Fibroblast of lung (primary cell): ENCODE data around the gene ZNF423. TPM values are rescaled to one million over a fixed set of nuclear protein-coding genes. Genes with fewer than 3 reads are reported as not detected.

Source experiments
- DNase-seq, 2 donors: peaks; one replicate each; pipeline versions ENCODE4 v3.0.0 to v3.0.0-alpha.2; 2010; ENCODE audit warnings: low read depth in 2 of 2
- H2AFZ ChIP-seq: 2 replicates; pipeline ENCODE4 v1.5.1; 2012; ENCODE audit warnings: low read length, control low read depth, inconsistent platforms
- H3K27ac ChIP-seq: 2 replicates; pipeline ENCODE4 v1.5.1; 2011; ENCODE audit warnings: low read length, control low read depth; ENCODE audit not compliant: insufficient read depth
- H3K27me3 ChIP-seq: 2 replicates; pipeline ENCODE4 v1.5.1; 2011; ENCODE audit warnings: mild to moderate bottlenecking, low read length; ENCODE audit not compliant: control insufficient read depth, insufficient read depth
- H3K36me3 ChIP-seq: 2 replicates; pipeline ENCODE4 v1.5.1; 2011; ENCODE audit warnings: low read length; ENCODE audit not compliant: control insufficient read depth, insufficient read depth
- H3K4me1 ChIP-seq: 2 replicates; pipeline ENCODE4 v1.5.1; 2011; ENCODE audit warnings: low read length; ENCODE audit not compliant: control insufficient read depth, insufficient read depth; ENCODE audit errors: extremely low read depth
- H3K4me2 ChIP-seq: 2 replicates; pipeline ENCODE4 v1.5.1; 2011; ENCODE audit warnings: low read length, control low read depth; ENCODE audit not compliant: insufficient read depth; ENCODE audit errors: extremely low read depth
- H3K4me3 ChIP-seq, 4 experiments: fragments of 200-600 bp in 1 of 4; sonication (generic) in 1 of 4; replicated peaks in 1 of 4; 2 replicates each; pipeline ENCODE4 v1.5.1; 2011 to 2016; ENCODE audit warnings: low read length in 4 of 4, low read depth in 3 of 4, mild to moderate bottlenecking in 3 of 4, control low read depth in 2 of 4, inconsistent platforms in 1 of 4, mixed read lengths in 1 of 4; ENCODE audit not compliant: insufficient read depth in 1 of 4; ENCODE audit errors: control extremely low read depth in 1 of 4
- H3K79me2 ChIP-seq: 2 replicates; pipeline ENCODE4 v1.5.1; 2012; ENCODE audit warnings: mild to moderate bottlenecking, low read length, inconsistent platforms; ENCODE audit not compliant: control insufficient read depth, insufficient read depth
- H3K9ac ChIP-seq: 2 replicates; pipeline ENCODE4 v1.5.1; 2011; ENCODE audit warnings: mild to moderate bottlenecking, low read length, control low read depth; ENCODE audit not compliant: insufficient read depth
- H3K9me3 ChIP-seq: 2 replicates; pipeline ENCODE4 v1.5.1; 2012; ENCODE audit warnings: low read depth, low read length; ENCODE audit not compliant: control insufficient read depth, insufficient read depth
- H4K20me1 ChIP-seq: 2 replicates; pipeline ENCODE4 v1.5.1; 2011; ENCODE audit warnings: low read length; ENCODE audit not compliant: control insufficient read depth, insufficient read depth; ENCODE audit errors: extremely low read depth
- EZH2 ChIP-seq: IDR thresholded peaks from 2 replicates; pipeline ENCODE4 v1.5.1; 2012; ENCODE audit warnings: low read length, control low read depth, mild to moderate bottlenecking; ENCODE audit errors: missing control alignments
- polyA plus RNA-seq, 2 donors: library from polyadenylated mRNA; depleted of rRNA in 1 of 2; stranded (reverse) in 1 of 2; unstranded in 1 of 2; fragments of >200 nt; gene quantifications; 2 replicates each; pipeline ENCODE4 v1.2.1, GENCODE V29; 2011 to 2012; ENCODE audit warnings: missing spikeins in 1 of 2
- total RNA-seq: library from RNA; depleted of rRNA; stranded (reverse); fragments of >200 nt; gene quantifications from 2 replicates; pipeline ENCODE4 v1.2.1, GENCODE V29; 2014
- TF ChIP-seq, protein P1 (sequence below), 2 donors: IDR thresholded peaks in 1 of 2; conservative IDR thresholded peaks in 1 of 2; 1 replicate in 1 of 2; 2 replicates in 1 of 2; pipeline ENCODE4 v1.5.1; 2011 to 2012; ENCODE audit warnings: low read length in 2 of 2, control low read depth in 1 of 2, inconsistent platforms in 1 of 2, low read depth in 1 of 2, mild to moderate bottlenecking in 1 of 2

ZNF423 gene
- total and polyA plus RNA-seq, 2 donors (not counting 1 experiment from before 2014, with no cell fraction given), result 0.07 to 0.17 TPM

DNA sequence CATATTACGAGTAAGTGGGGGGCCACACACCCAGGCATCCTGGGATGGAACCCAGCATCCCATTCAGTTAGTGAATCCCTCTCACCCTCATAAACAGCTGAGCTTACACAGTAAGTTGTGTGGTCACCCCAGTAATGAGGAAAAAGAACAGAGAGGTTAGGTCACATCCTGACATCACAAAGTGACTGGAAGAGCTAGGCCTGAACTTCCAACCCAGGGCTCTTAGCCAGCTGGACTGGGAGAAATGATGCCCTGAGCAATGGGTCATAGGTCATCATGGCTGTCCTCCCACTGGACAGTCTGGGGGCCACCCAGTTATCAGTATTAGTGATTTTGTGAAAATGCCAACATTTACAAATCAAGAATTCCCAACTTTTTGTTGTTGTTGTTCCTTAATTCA lies 205.3 kb downstream of the ZNF423 start:
- Histone ChIP-seq H3K9me3 (no peaks in the 10 kb centered on the region), H3K9ac (no peak overlapping the region), H3K79me2 (no peaks in the 10 kb centered on the region), H3K4me2 (no peak overlapping the region), H3K36me3 (no peaks in the 10 kb centered on the region), H4K20me1 (no peaks in the 10 kb centered on the region), H3K4me3 (no peak overlapping the region), H2AFZ (no peak overlapping the region), H3K4me1 (no peaks in the 10 kb centered on the region), H3K27me3 (no peaks in the 10 kb centered on the region), H3K27ac (no peak overlapping the region)
- TF ChIP-seq EZH2, result no peak
- TF ChIP-seq, protein P1, sequence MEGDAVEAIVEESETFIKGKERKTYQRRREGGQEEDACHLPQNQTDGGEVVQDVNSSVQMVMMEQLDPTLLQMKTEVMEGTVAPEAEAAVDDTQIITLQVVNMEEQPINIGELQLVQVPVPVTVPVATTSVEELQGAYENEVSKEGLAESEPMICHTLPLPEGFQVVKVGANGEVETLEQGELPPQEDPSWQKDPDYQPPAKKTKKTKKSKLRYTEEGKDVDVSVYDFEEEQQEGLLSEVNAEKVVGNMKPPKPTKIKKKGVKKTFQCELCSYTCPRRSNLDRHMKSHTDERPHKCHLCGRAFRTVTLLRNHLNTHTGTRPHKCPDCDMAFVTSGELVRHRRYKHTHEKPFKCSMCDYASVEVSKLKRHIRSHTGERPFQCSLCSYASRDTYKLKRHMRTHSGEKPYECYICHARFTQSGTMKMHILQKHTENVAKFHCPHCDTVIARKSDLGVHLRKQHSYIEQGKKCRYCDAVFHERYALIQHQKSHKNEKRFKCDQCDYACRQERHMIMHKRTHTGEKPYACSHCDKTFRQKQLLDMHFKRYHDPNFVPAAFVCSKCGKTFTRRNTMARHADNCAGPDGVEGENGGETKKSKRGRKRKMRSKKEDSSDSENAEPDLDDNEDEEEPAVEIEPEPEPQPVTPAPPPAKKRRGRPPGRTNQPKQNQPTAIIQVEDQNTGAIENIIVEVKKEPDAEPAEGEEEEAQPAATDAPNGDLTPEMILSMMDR (conservative IDR thresholded peaks at IDR 0.05 in 1 of 2, IDR thresholded peaks at IDR 0.05 in 1 of 2; ENCODE audit: low read depth in 1 of 2, low read length in 2 of 2), result no peak
- DNase-seq, result no peak

- no peaks in the 10 kb centered on the region for H3K27me3 ChIP-seq
- peak; percentile 33 to 89 for DNase-seq
- TF ChIP-seq, protein P1 (conservative IDR thresholded peaks at IDR 0.05 in 1 of 2, IDR thresholded peaks at IDR 0.05 in 1 of 2; ENCODE audit: low read depth in 1 of 2, low read length in 2 of 2), result no peak
- TF ChIP-seq EZH2, result no peak
- no peaks in the 10 kb centered on the region for H3K36me3 ChIP-seq
- peaks cover 1% of the 10 kb centered on the region for H3K4me1 ChIP-seq
- no peaks in the 10 kb centered on the region for H3K79me2 ChIP-seq
- H3K9me3 ChIP-seq, result no peaks in the 10 kb centered on the region
- H2AFZ ChIP-seq, result no peak overlapping the region
- H3K4me2 ChIP-seq, result no peak overlapping the region
- H3K4me3 ChIP-seq, result no peak overlapping the region
- no peak overlapping the region for H3K9ac ChIP-seq
- H4K20me1 ChIP-seq, result no peaks in the 10 kb centered on the region
- no peak overlapping the region for H3K27ac ChIP-seq
Observed at GRCh38 chr16:49649013-49649765, 206.7 kb downstream of the ZNF423 start.

- DNase-seq, result no peak
- no peaks in the 10 kb centered on the region for H4K20me1 ChIP-seq
- no peak for TF ChIP-seq EZH2
- TF ChIP-seq, protein P1 (conservative IDR thresholded peaks at IDR 0.05 in 1 of 2, IDR thresholded peaks at IDR 0.05 in 1 of 2; ENCODE audit: low read depth in 1 of 2, low read length in 2 of 2), result no peak
- no peaks in the 10 kb centered on the region for H3K9me3 ChIP-seq
- H2AFZ ChIP-seq, result no peak overlapping the region
- H3K4me3 ChIP-seq, result no peak overlapping the region
- no peak overlapping the region for H3K27ac ChIP-seq
- no peaks in the 10 kb centered on the region for H3K79me2 ChIP-seq
- no peaks in the 10 kb centered on the region for H3K36me3 ChIP-seq
- no peak overlapping the region for H3K4me2 ChIP-seq
- H3K27me3 ChIP-seq, result no peaks in the 10 kb centered on the region
- no peak overlapping the region for H3K9ac ChIP-seq
- peaks cover 11% of the 10 kb centered on the region for H3K4me1 ChIP-seq
Observed at GRCh38 chr16:49647673-49648072, 208.2 kb downstream of the ZNF423 start.
